ENCODE data around the gene EBLN1.

The EBLN1 gene

DNA sequence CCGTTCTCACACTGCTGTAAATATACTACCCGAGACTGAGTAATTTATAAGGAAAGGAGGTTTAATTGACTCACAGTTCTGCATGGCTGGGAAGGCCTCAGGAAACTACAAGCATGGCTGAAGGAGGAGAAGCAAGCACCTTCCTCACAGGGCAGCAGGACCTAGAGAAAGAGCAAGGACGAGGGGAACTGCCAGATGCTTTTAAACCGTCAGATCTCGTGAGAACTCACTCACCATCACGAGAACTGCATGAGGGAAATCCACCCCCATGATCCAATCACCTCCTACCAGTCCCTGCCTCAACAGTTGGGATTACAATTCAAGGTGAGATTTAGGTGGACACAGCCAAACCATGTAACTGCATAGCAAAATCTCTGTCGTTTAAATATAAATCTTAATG is at the start of gene EBLN1:
Gene EBLN1 (minus strand): TSS at position 174 of the 400 bp plus-strand sequence. CDS start 8,032 bp downstream, outside the sequence.
- in situ Hi-C loops (cut with MboI; ENCODE audit: low sequenced_read_pairs): no loop called here

DNA sequence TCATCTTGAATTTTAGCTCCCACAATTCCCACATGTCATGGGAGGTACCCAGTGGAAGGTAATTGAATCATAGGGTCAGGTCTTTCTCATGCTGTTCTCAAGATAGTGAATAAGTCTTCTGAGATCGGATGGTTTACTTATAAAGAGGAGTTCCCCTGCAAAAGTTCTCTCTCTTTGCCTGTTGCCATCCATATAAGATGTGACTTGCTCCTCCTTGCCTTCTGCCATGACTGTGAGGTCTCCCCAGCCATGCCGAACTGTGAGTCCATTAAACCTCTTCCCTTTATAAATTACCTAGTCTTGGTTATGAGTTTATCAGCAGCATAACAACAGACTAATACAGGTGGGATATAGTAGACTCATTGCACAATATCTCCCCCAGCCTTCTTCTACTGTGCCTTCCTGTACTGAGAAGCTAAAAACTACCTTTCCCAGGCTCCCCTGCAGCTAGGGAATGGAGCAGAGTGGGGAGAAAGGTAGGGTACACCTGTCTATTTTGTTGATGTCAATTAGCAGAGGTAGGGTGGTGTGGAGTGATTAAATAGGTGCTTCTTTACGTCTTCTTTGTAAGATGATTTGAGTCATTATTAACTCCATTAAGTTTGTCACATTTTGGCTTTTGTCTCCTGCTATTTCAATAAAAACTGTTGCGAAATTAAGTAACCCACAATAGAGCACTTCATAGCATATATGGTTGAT is 48.2 kb upstream of the EBLN1 start:
- in situ Hi-C loops (cut with MboI; ENCODE audit: low sequenced_read_pairs): no loop called here

DNA sequence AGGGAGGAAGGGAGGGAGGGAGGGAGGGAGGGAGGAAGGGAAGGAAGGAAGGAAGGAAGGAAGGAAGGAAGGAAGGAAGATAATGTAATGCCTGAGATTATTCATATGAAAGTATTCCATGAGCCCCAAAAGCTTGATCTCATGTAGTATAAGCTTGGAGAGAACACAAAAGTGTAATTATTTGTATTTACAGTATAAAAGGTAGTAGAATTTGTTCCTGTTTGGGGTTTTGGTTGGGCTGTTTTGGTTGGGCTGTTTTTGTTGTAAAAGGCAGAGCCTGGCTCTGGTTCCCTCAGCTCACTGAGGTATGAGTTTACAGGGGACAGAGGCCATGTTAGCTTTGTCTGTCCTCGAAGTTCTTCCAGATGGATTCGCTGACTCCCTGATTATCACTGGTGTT is 45.3 kb upstream of the EBLN1 start:
- in situ Hi-C loops (cut with MboI; ENCODE audit: low sequenced_read_pairs): no loop called here

DNA sequence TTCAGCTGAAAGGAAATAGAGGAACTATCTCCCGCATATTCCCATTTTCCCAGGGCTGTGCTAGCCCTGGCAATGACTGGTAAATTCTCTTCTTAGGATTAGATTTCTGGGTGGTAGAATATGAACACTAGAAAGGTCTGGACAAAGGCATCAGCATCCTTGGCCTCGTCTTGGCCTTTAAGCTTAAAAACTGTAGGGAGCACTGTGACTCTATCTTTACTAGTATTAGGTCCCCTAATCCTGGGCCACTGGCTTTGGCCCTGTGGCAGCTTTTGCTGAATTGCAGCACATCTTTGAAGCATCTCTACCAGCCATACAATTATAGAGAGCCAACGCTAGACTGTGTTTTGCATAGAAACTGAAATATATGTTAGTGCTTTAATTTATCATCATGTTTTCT is 41.5 kb upstream of the EBLN1 start:
- in situ Hi-C loops (cut with MboI; ENCODE audit: low sequenced_read_pairs): no loop called here

DNA sequence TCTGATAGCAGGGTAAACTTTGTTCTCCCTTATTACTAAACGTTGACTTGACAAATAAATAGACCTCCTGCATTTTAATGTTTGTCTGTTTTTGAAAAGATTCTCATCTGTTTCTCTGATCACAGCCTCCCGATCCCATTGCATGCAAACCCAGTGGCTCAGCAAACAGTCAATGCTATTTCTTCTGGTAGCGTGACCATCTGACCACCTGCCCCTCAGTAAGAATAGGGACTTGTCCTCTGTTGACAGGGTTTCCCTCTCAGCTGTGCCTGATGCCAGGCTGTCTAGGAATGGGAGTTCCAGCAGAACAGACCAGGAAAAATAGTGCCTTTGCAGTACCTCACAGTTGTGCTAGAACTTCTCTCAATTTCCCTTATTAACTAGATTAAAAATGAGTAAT is 40.7 kb upstream of the EBLN1 start:
- in situ Hi-C loops (cut with MboI; ENCODE audit: low sequenced_read_pairs): no loop called here

DNA sequence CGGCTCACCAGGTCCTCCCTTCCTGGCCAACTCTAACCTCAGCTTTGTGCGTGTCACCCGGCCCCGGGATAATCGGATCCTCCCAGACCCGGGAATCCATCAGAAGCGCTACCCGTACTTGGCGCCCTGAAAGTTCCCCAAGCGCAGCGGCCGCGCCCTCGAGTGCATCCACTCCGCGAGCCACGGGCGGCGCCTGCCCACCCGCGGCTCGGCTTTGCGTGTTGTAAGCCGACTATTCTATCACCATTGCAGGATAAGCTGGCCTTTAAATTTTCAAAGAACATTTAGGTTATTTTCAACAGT is 35.7 kb upstream of the EBLN1 start:
- in situ Hi-C loops (cut with MboI; ENCODE audit: low sequenced_read_pairs): no loop called here

DNA sequence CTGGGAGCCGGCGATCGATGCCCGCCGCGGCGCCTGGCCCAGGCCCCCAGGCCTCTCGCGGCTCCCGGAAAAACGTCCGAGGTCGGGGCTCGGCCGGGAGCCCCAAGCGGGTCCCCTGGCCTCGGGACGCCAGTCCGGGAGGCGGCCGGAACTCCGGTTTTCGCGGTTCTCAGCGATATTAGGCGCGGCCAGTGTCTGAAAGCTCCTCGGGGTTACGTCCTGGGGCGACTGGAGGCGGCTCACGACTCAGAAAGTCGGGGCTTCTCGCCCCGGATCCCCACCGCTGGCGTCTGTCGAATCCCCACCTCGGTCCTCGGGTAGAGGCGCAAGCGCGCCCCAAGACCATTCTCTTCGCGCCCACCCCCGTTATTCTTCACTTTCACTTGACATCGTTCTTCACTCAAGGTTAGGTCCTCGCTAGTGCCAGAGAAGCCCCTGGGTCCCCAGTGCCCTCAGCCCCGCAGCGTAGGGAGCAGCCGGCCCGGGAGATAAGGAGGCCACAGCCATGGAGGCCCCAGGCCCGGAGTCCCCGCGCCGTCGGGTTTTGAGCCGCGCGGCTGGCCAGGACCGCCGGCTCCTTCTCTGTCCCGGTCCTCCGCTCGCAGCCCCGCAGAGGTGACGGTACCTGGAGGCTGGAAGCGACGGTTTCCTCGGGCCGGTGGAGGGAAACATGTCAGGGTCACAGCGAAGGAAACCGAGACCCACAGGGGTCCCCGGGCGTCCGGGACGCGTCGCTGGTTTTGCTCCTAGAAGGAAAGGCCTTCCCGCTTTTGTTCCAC is 35.2 kb upstream of the EBLN1 start:
- in situ Hi-C loops (cut with MboI; ENCODE audit: low sequenced_read_pairs): no loop called here

DNA sequence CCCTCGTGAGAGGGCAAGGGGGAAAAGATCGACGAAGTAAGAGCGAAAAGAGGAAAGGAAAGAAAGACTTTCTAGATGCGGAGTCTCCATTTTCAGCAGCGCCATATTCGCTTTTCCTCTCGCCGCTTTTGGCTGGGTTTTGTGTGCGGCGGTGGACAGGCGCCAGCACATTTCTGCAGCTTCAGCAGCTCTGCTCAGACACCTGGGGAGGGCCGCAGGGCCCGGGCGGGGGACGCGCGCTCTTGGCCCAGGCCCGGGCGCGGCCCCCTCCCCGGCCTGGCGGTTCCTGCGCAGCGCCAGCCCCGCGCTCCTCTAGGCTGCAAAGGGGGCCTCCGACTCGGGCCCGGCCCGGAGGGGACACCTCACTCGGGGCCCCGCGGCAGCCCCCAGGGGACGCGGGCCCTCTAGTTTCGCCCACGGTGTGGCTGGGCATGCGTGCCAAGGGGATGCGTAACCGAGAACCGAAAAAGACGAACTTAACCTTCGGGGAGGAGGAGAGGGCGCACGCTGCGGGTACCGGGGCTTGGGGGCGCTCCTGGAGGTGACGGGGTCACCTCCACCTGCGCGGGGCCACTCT is 34.5 kb upstream of the EBLN1 start:
- in situ Hi-C loops (cut with MboI; ENCODE audit: low sequenced_read_pairs): no loop called here

DNA sequence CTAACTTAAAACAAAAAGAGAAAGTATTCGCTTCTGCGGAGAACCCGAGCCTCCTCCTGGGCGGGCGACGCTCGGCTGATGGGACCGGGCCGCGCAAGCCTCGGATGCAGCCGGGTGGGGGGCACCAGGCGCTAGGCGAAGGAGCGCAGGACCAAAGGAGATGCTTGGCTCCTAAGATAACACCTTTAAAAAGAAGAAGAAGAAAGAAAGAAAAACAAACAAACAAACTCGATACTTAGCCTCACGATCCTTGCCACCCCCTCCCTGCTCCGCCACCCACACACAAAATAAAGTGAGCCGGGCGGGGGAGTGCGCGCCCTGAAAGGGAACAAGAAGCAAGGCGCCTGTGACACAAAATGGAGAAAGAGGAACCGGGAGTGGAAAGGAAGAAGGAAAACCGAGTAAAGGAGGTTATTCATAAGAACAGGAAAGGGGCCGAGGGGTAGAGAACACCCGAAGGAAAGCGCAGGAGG is 34.0 kb upstream of the EBLN1 start:
- in situ Hi-C loops (cut with MboI; ENCODE audit: low sequenced_read_pairs): no loop called here

DNA sequence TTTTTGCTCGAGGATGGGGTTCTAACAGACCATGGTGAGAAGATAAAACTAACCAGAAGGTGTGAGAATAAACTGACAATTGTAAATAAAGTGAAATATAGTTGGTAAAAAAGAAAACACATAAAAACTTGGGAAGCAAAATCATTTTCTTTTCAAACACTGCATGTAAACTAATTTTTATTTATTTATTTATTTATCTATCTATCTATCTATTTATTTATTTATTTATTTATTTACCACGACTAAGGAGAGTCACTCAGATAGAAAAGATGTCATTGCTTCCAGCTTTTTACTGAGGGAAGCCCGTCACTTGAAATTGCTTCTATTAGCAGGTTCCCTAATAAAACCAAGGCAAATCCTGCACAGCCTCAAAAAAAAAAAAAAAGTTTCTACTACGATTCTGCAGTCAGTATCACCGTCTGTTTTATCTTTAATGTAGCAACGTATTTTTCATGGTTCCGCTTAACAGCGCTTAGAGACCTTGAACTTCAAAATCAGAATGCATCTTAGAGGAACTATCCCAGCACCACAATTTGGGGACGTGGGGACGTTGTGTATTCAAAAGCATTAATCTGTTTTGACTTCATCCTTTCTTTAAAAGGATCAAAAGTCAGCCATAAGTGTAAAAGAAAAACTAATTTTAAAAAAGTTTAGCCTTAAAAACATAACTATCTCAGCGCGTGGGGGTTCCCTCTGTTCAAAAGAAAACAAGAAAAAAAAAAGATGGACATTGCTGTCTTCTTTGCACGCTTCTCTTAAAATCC is 33.3 kb upstream of the EBLN1 start:
- in situ Hi-C loops (cut with MboI; ENCODE audit: low sequenced_read_pairs): no loop called here

DNA sequence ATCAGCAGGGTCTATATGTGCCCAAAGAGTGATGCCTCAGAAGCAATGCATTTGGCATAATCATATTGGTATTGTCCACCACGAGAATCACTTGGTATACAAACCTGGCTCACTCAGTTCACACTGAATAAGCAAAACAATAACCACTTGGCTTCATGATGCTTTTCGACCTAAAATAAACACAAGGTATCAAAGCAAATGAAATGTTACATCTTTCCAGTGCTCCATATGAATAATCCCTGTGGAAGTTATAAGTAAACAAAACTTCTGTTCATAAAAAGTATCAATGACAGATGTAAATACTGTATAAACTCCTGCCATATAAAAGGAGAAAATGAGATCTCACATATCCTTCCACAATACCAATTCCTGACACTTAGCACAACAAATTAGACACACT is 29.8 kb upstream of the EBLN1 start:
- in situ Hi-C loops (cut with MboI; ENCODE audit: low sequenced_read_pairs): no loop called here

DNA sequence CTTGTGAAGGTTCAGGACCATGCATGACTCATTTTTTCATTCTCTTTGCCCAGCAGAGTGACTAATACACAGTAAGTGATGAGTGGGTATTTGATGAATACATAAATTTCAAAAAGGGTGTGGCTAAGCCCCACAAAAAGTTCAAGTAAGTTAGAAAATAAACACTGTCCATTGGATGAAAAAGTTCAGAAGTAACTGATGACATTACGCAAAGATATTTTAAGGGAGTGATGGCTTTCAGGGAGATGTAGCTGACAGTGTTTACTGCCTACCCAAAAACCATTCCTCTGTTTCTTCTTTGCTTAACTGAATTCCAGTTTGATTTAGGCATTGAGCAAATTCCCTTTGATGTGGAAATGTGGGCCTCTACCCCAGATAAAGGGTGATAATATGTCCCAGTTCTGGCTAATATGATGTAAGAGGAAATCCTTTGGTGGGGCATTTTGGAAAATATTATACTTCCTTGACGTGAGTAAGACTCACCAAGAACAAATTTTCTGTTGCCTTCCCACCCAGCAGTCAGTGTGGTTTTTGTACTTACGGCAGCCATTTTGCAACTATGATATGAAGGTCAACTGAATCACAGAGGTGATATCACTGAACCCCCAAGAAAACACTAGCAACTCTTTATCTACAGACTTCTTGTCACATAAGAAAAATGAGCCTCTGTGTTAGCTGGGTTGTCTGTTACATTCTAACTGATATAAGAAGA is 29.0 kb upstream of the EBLN1 start:
- in situ Hi-C loops (cut with MboI; ENCODE audit: low sequenced_read_pairs): no loop called here

DNA sequence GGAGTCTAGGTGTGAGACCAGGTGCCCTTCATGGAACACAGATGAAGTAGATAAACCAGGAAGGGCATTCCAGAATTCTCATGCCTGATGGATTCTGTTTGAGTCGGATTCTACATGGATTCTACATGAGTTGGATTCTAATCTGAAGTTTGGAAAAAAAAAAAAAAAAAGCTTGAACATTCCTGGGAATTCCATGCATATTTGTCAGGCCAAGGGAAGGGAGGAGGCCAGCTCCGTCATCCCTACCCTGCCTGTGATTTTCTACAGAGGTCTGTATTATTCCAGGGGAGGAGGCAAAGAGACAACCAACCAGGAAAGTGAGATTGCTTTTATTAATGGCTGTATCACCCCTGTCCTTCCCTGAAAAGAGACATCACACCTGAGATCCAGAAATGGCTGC is 27.8 kb upstream of the EBLN1 start:
- in situ Hi-C loops (cut with MboI; ENCODE audit: low sequenced_read_pairs): no loop called here

DNA sequence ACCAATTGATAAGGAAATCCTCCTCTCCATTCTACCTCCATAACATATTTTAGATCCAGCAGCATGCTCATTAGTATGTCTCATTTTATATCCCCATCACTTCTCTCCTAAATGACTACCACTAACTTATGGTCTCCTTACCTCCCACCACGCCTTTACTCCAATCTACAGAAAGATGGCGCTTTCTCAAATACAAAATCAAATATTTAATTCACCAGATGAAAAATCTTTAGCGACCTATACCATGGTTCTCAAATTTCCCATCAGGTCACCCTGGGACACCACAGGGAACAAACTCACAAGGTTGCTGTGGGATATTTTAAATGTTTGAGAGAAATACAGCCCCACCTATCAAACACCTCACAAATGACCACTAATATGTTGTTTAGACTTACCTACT is 27.0 kb upstream of the EBLN1 start:
- in situ Hi-C loops (cut with MboI; ENCODE audit: low sequenced_read_pairs): no loop called here

DNA sequence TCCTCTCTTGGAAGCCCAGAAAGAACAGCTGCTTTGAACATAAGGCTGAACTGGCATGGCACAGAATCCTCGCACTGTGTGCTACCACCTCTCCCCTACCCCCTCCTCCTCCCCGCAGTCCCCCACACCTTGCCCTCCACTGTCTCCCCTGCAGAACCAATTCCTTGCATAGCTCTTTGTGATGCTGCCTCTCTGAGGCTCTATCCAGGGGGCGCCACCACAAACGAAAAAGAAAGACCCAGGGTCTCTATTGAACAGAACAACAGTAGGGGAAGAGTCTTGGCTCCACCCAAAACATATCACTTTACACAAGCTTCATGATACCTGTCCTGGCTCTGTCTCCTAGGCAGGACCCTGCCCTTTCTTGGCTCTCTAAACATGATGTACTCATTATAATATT is 26.2 kb upstream of the EBLN1 start:
- in situ Hi-C loops (cut with MboI; ENCODE audit: low sequenced_read_pairs): no loop called here

DNA sequence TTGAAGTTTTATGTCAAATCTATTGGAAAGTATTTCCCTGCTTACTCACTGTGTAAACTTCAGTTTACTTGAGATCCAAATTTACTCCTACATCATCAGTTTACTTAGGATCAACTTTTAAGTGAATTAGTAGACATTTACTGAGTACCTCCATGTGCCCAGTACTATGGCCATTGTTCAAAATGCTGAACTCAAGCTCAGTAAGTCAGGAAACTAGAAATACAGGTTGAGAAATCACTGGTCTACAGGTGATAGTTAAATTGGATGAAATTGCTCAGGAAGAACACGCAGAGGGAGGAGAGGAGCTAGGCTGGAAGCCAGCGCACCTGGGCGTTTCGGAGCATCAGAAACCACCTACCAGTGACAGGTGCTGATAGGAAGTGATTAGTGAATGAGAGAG is 25.5 kb upstream of the EBLN1 start:
- in situ Hi-C loops (cut with MboI; ENCODE audit: low sequenced_read_pairs): no loop called here

DNA sequence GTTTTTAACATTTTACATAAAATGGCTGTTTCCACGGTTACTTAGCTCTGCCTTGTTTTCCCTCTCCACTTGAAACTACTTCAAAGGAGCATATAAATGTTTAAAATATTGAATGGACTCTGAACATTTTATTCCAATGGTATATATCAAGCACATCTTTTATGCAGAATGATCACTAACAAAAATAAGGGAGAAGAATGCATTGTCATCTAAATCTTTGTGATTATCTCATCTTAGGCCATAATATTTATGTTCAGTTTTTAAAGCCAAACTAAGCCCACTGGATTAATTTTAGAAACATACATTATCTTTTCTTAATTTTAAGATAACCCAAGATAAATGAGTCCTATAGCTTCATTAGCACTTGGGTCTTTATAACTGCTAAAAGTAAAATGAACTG is 13.4 kb upstream of the EBLN1 start:
- in situ Hi-C loops (cut with MboI; ENCODE audit: low sequenced_read_pairs): no loop called here

DNA sequence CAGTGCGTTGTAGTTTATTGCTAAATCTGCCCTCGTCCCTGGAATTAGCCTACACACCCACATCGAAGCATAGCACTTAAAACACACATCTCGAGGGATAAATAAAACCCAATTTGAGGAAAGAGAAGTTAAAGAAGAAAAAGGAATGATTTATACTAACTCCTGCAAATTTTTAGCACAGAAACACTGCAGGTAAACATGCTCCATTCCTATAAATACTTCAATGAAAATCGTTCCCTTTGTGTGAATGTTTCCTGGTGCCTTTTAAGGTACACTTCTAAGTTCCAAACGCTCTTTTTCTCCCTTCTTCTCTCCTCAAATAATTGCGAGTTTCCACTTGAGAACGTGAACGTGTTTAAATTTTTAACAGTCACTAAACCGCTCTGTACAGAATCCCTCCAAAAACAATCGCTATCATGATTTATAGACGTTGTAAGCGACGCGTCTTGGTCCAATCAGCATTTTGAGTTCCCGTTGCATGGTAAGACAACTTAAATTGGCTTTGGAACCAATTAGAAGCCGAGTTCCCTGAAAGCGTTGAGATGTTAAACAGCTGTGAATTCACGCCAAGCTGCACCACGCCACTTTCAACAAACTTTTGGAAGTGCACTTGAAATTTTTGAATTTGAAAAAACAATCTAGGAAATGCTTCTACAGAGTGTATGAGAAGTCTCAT is 12.5 kb upstream of the EBLN1 start:
- in situ Hi-C loops (cut with MboI; ENCODE audit: low sequenced_read_pairs): no loop called here

DNA sequence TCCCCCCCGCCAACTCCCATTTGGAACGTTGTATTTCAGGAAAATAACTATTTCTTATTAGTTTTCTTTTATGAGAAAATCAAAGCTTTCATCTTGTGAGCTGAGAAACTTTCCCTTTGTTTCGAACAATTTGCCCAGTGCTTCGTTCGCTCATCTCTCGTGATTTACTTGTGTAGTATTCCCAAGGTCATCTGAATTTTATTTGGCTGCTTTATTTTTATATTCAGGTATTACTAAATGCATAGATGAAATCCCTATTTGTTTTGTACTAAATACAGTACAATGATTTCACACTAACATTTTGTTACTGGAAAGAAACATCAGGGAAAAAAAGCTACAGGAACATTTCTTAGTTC is 12.0 kb upstream of the EBLN1 start:
- in situ Hi-C loops (cut with MboI; ENCODE audit: low sequenced_read_pairs): no loop called here

All from HL-60/S4 treated with retinoic acid at 250 ng/mL for 4 days and 3 days (cell line).